Vagina (tissue), 2 donors: Measurements from ENCODE around the gene TLE3. TPM values are rescaled to one million over a fixed set of nuclear protein-coding genes. Genes with fewer than 3 reads are reported as not detected.

Experiments
- DNase-seq, 2 donors: peaks; one replicate each; pipeline ENCODE4 v3.0.0-alpha.2; 2017; ENCODE audit errors: extremely low spot score in 2 of 2
- H3K27ac ChIP-seq: fragments of 200-600 bp; sonication (generic); one replicate; pipeline ENCODE4 v1.5.1; 2019
- H3K27me3 ChIP-seq: fragments of 200-600 bp; sonication (generic); one replicate; pipeline ENCODE4 v1.5.1; 2019
- H3K36me3 ChIP-seq, 2 donors: fragments of 200-600 bp; sonication (generic); one replicate each; pipeline ENCODE4 v1.5.1; 2017 to 2019
- H3K4me1 ChIP-seq: fragments of 200-600 bp; sonication (generic); one replicate; pipeline ENCODE4 v1.5.1; 2019
- H3K4me3 ChIP-seq, 2 donors: fragments of 200-600 bp; sonication (generic); 1 replicate in 1 of 2; 2 replicates in 1 of 2; pipeline ENCODE4 v1.5.1; 2016 to 2019
- H3K9me3 ChIP-seq: fragments of 200-600 bp; sonication (generic); one replicate; pipeline ENCODE4 v1.5.1; 2019
- POLR2A ChIP-seq, 2 donors: fragments of 450-650 bp; IDR thresholded peaks; one replicate each; pipeline ENCODE4 v1.6.1; 2017; ENCODE audit warnings: antibody characterized with exemption in 2 of 2, mild to moderate bottlenecking in 2 of 2, moderate library complexity in 2 of 2
- POLR2AphosphoS5 ChIP-seq, 2 donors: sonication (generic); formaldehyde crosslinking; IDR thresholded peaks; one replicate each; pipeline ENCODE4 v1.9.0; 2017; ENCODE audit warnings: antibody characterized with exemption in 2 of 2, mild to moderate bottlenecking in 2 of 2, low read depth in 1 of 2; ENCODE audit not compliant: insufficient read depth in 1 of 2
- intact Hi-C: fragments of 100-400 bp; cut with DNase I; formaldehyde crosslinking; loops from one replicate; pipeline ENCODE4 v1.15.1; 2023
- total RNA-seq: library from RNA; depleted of rRNA; stranded (reverse); fragments of >200 nt; gene quantifications from one replicate; pipeline ENCODE4 v1.2.3, GENCODE V29; 2016
- TF ChIP-seq, protein P1 (sequence below), 3 experiments: fragments of 450-650 bp in 2 of 3; fragments of 200-600 bp in 1 of 3; sonication (generic) in 1 of 3; IDR thresholded peaks; one replicate each; pipeline ENCODE4 v1.5.1; 2017 to 2019; ENCODE audit warnings: antibody characterized with exemption in 3 of 3, mild to moderate bottlenecking in 2 of 3, moderate library complexity in 2 of 3

The TLE3 gene
- total RNA-seq, 1 donor from 2014 or later: 64.6 TPM

GRCh38 chr15:70045045-70045444, 52.7 kb downstream of the TLE3 start:
- H3K9me3 ChIP-seq: no peaks in the 10 kb centered on the region
- H3K4me3 ChIP-seq: no peak overlapping the region
- H3K36me3 ChIP-seq: peaks cover 0 to 5% of the 10 kb centered on the region in 2 donors
- H3K27me3 ChIP-seq: no peaks in the 10 kb centered on the region
- TF ChIP-seq, protein P1, sequence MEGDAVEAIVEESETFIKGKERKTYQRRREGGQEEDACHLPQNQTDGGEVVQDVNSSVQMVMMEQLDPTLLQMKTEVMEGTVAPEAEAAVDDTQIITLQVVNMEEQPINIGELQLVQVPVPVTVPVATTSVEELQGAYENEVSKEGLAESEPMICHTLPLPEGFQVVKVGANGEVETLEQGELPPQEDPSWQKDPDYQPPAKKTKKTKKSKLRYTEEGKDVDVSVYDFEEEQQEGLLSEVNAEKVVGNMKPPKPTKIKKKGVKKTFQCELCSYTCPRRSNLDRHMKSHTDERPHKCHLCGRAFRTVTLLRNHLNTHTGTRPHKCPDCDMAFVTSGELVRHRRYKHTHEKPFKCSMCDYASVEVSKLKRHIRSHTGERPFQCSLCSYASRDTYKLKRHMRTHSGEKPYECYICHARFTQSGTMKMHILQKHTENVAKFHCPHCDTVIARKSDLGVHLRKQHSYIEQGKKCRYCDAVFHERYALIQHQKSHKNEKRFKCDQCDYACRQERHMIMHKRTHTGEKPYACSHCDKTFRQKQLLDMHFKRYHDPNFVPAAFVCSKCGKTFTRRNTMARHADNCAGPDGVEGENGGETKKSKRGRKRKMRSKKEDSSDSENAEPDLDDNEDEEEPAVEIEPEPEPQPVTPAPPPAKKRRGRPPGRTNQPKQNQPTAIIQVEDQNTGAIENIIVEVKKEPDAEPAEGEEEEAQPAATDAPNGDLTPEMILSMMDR (IDR thresholded peaks at IDR 0.05): no peak
- TF ChIP-seq POLR2AphosphoS5 (IDR thresholded peaks at IDR 0.05; ENCODE audit: insufficient read depth in 1 of 2, low read depth in 1 of 2) (no peak), POLR2A (IDR thresholded peaks at IDR 0.05) (no peak)
- no peak for DNase-seq
- intact Hi-C loops: no loop called here
- H3K4me1 ChIP-seq: peaks cover 9% of the 10 kb centered on the region
- no peak overlapping the region for H3K27ac ChIP-seq

GRCh38 chr15:70044168-70044567, 53.5 kb downstream of the TLE3 start:
- DNase-seq: no peak
- intact Hi-C loops: no loop called here
- Histone ChIP-seq H3K4me1 (peaks cover 9% of the 10 kb centered on the region), H3K36me3 (no peaks in the 10 kb centered on the region), H3K9me3 (no peaks in the 10 kb centered on the region), H3K27ac (no peak overlapping the region), H3K4me3 (no peak overlapping the region), H3K27me3 (no peaks in the 10 kb centered on the region)
- no peak for TF ChIP-seq POLR2A (IDR thresholded peaks at IDR 0.05)
- TF ChIP-seq, protein P1 (IDR thresholded peaks at IDR 0.05): no peak
- TF ChIP-seq POLR2AphosphoS5 (IDR thresholded peaks at IDR 0.05; ENCODE audit: insufficient read depth in 1 of 2, low read depth in 1 of 2): no peak

- Histone ChIP-seq H3K4me1 (peaks cover 7% of the 10 kb centered on the region), H3K36me3 (no peaks in the 10 kb centered on the region), H3K27ac (no peak overlapping the region), H3K9me3 (no peaks in the 10 kb centered on the region), H3K4me3 (no peak overlapping the region), H3K27me3 (no peaks in the 10 kb centered on the region)
- TF ChIP-seq POLR2AphosphoS5 (IDR thresholded peaks at IDR 0.05; ENCODE audit: insufficient read depth in 1 of 2, low read depth in 1 of 2): no peak
- TF ChIP-seq, protein P1 (IDR thresholded peaks at IDR 0.05): no peak
- no peak for TF ChIP-seq POLR2A (IDR thresholded peaks at IDR 0.05)
- intact Hi-C loops: no loop called here
- no peak for DNase-seq
These were observed 54.1 kb downstream of the TLE3 start for GRCh38 chr15:70043590-70043989.

DNA sequence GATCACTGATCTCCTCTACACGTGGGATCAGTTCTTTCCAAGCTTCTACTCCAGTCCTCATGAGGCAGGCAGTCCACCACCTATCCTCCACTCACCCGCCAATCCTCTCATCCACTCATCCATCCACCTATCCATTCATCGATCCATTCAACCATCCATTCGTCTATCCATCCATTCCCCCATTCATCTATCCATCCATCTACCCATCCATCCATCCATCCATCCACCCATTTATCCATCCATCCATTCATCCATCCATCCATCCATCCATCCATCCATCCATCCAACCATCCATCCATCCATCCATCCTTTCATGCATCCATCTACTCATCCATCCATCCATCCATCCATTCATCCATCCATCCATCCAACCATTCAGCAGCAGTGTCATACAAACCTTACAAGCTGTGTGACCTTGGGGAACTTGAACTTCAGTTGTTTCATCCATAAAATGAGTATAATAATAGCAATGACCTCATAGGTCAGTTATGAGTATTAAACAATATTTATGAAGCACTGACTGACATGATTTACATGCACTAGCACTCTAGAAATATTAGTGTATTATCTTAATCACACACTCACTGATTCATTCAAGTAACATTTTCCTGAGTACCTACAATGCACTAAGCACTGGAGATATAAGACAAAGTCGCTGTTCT, 55.0 kb downstream of the TLE3 start:
- Histone ChIP-seq H3K4me3 (no peak overlapping the region), H3K27ac (no peak overlapping the region), H3K27me3 (no peaks in the 10 kb centered on the region), H3K4me1 (no peaks in the 10 kb centered on the region), H3K36me3 (no peaks in the 10 kb centered on the region), H3K9me3 (no peaks in the 10 kb centered on the region)
- intact Hi-C loops: no loop called here
- DNase-seq: no peak
- TF ChIP-seq POLR2AphosphoS5 (IDR thresholded peaks at IDR 0.05; ENCODE audit: insufficient read depth in 1 of 2, low read depth in 1 of 2) (no peak), POLR2A (IDR thresholded peaks at IDR 0.05) (no peak)
- TF ChIP-seq, protein P1 (IDR thresholded peaks at IDR 0.05): no peak

DNA sequence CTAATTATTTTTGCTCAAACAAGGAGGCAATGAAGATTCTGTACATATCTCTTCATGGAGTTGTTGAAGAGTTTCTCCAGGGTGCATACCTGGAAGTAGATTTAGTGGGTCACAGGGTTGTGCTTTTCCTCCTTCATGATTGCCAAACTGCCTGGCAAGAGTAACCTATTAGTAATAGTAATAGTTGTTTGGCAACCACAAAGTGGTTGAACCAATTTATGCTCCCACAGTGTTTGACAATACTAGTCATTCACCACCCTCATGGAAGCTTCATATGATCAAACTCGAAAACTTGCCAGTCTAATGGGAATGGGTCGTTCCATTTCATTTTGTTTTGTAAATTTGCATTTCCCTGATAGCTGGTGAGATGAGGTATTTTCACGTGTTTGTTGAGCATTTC, 57.8 kb downstream of the TLE3 start:
- Histone ChIP-seq H3K4me3 (no peak overlapping the region), H3K4me1 (no peaks in the 10 kb centered on the region), H3K27me3 (no peaks in the 10 kb centered on the region), H3K9me3 (no peaks in the 10 kb centered on the region), H3K27ac (no peak overlapping the region), H3K36me3 (no peaks in the 10 kb centered on the region)
- TF ChIP-seq POLR2A (IDR thresholded peaks at IDR 0.05): no peak
- TF ChIP-seq POLR2AphosphoS5 (IDR thresholded peaks at IDR 0.05; ENCODE audit: insufficient read depth in 1 of 2, low read depth in 1 of 2): no peak
- no peak for DNase-seq
- intact Hi-C loops: no loop called here
